ENCODE data around the gene DPP6.

GRCh38 chr7:154231732-154232131 is 179.5 kb downstream of the DPP6 start:
- TF ChIP-seq CTCF (IDR thresholded peaks at IDR 0.05) = no peak
- TF ChIP-seq POLR2AphosphoS5 (IDR thresholded peaks at IDR 0.05; ENCODE audit: low read depth, low read length) = no peak
- TF ChIP-seq SIN3A (IDR thresholded peaks at IDR 0.05; ENCODE audit: borderline replicate concordance, insufficient read depth, low read depth, low read length) = no peak
- peak; percentile 82 to 86 for TF ChIP-seq REST (IDR thresholded peaks at IDR 0.05; ENCODE audit: insufficient read depth in 1 of 2, low read depth in 2 of 2, low read length in 1 of 2)

All from Panc1 (cell line).